ENCODE data around the gene ADRM1.

The ADRM1 gene

GRCh38 chr20:62327726-62328495 is 25.1 kb downstream of the ADRM1 start (continued):
- TF ChIP-seq PATZ1 (CRISPR knock-in tag; IDR thresholded peaks at IDR 0.05; ENCODE audit: borderline replicate concordance) (no peak), ISL1 (CRISPR knock-in tag; IDR thresholded peaks at IDR 0.05) (no peak)

GRCh38 chr20:62328684-62329388 is 26.0 kb downstream of the ADRM1 start:
- TF ChIP-seq PPARA (CRISPR knock-in tag; IDR thresholded peaks at IDR 0.05; ENCODE audit: borderline replicate concordance) (no peak), ZC3H10 (CRISPR knock-in tag; IDR thresholded peaks at IDR 0.05) (no peak), ARNTL (CRISPR knock-in tag; IDR thresholded peaks at IDR 0.05; ENCODE audit: borderline replicate concordance, low read depth) (no peak), ISL1 (CRISPR knock-in tag; IDR thresholded peaks at IDR 0.05) (no peak), ESRRG (CRISPR knock-in tag; IDR thresholded peaks at IDR 0.05) (no peak), PATZ1 (CRISPR knock-in tag; IDR thresholded peaks at IDR 0.05; ENCODE audit: borderline replicate concordance) (no peak), TOX (CRISPR knock-in tag; IDR thresholded peaks at IDR 0.05; ENCODE audit: borderline replicate concordance) (no peak), GLIS3 (CRISPR knock-in tag; IDR thresholded peaks at IDR 0.05) (no peak), TCF4 (CRISPR knock-in tag; IDR thresholded peaks at IDR 0.05; ENCODE audit: borderline replicate concordance) (no peak), RARB (CRISPR knock-in tag; IDR thresholded peaks at IDR 0.05) (no peak), OSR1 (CRISPR knock-in tag; IDR thresholded peaks at IDR 0.05) (no peak), ZFP30 (CRISPR knock-in tag; IDR thresholded peaks at IDR 0.05) (no peak), CREB5 (CRISPR knock-in tag; IDR thresholded peaks at IDR 0.05; ENCODE audit: low read depth) (no peak)
- no peak for ATAC-seq

GRCh38 chr20:62329389-62330377 is 26.9 kb downstream of the ADRM1 start:
- TF ChIP-seq OSR1 (CRISPR knock-in tag; IDR thresholded peaks at IDR 0.05) (no peak), ZFP3 (CRISPR knock-in tag; IDR thresholded peaks at IDR 0.05) (no peak), TSHZ2 (CRISPR knock-in tag; IDR thresholded peaks at IDR 0.05) (no peak)
- ATAC-seq, result no peak

- no peak for ATAC-seq
- TF ChIP-seq ISL1 (CRISPR knock-in tag; IDR thresholded peaks at IDR 0.05) (no peak), PPARA (CRISPR knock-in tag; IDR thresholded peaks at IDR 0.05; ENCODE audit: borderline replicate concordance) (no peak), CSDC2 (CRISPR knock-in tag; IDR thresholded peaks at IDR 0.05) (no peak), CSRNP3 (CRISPR knock-in tag; IDR thresholded peaks at IDR 0.05) (no peak), CREB5 (CRISPR knock-in tag; IDR thresholded peaks at IDR 0.05; ENCODE audit: low read depth) (no peak), RARB (CRISPR knock-in tag; IDR thresholded peaks at IDR 0.05) (no peak), ZFP30 (CRISPR knock-in tag; IDR thresholded peaks at IDR 0.05) (no peak), POU6F1 (CRISPR knock-in tag; IDR thresholded peaks at IDR 0.05; ENCODE audit: borderline replicate concordance, low read depth) (no peak)
Observed at GRCh38 chr20:62330576-62331317, 27.9 kb downstream of the ADRM1 start.

All from SK-N-SH treated with all-trans-retinoic acid at 6 μM for 48 hours (cell line).